Breast epithelium (tissue), 3 donors: Measurements from ENCODE around the gene TCERG1L.

Source experiments
- CTCF ChIP-seq, 3 donors: fragments of 450-650 bp; IDR thresholded peaks; one replicate each; pipeline ENCODE4 v1.5.1; 2016 to 2017; ENCODE audit warnings: antibody characterized with exemption in 3 of 3, mild to moderate bottlenecking in 3 of 3, moderate library complexity in 3 of 3
- POLR2A ChIP-seq: fragments of 450-650 bp; IDR thresholded peaks from one replicate; pipeline ENCODE4 v1.6.1; 2016; ENCODE audit warnings: antibody characterized with exemption, mild to moderate bottlenecking, moderate library complexity

DNA sequence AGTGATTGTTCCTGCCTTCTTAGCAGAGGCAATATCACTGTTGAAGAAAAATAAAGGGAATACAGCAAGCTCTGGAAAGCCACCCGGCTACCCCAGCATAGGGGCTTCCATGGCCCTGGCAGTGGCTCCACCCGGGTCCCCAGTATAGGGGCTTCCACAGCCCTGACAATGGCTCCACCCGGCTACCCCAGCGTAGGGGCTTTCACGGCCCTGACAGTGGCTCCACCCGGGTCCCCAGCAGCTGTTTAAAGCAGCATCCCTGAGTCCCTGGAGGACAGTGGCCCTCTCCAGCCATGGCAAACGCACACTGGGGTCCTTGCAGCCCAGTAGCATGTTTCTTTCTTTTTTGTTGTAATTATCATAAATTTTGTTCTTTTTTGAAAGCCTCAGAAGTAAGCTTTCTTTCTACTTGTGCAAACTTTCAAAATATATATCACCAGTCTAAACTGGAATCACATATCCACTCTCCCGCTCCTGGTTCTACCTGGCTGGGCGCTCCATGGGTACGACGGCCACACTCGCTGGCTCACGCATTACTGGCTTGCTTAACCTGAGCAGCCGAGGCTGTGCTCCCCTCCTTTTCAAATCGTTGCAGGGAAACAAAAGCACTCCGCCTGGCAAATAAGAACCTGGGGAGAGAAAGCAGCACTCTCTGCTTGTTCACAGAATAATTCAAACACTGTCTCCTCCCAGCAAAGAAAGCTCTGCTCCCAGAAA, 62.1 kb downstream of the TCERG1L start:
- no peak for TF ChIP-seq CTCF (IDR thresholded peaks at IDR 0.05)
- TF ChIP-seq POLR2A = no peak
